IMR-90 (cell line): ENCODE data around the gene WASHC4. TPM values are rescaled to one million over a fixed set of nuclear protein-coding genes. Genes with fewer than 3 reads are reported as not detected.

Source experiments
- ATAC-seq: fragments of 200-7000 bp; cut with Tn5 transposase; 2 replicates; pipeline ENCODE4 v1.9.1; 2020; ENCODE audit warnings: low read depth, mild to moderate bottlenecking, moderate library complexity
- BruUV-seq: library from RNA; stranded (reverse); fragments of 400-500 nt; replicated peaks from 2 replicates; lab custom pipeline; 2021; lab: Mats Ljungman, UMichigan
- CTCF ChIA-PET: fragments of 300-600 bp; formaldehyde crosslinking; extraction: SDS; loops from one replicate; lab custom pipeline; 2021; ENCODE audit warnings: antibody characterized with exemption; lab: Yijun Ruan, JAX
- POLR2A ChIA-PET: fragments of 300-600 bp; sonication (Branson Sonifier 250); formaldehyde crosslinking; loops from one replicate; lab custom pipeline; 2022; ENCODE audit warnings: antibody characterized with exemption; ENCODE audit not compliant: unreplicated experiment; lab: Charles Lee
- DNase-seq: peaks from one replicate; pipeline ENCODE4 v3.0.0; 2013
- H2AFZ ChIP-seq: replicated peaks from 2 replicates; pipeline ENCODE3; 2013; ENCODE audit warnings: low read length, mild to moderate bottlenecking; ENCODE audit not compliant: poor library complexity
- H2AK5ac ChIP-seq: 2 replicates; pipeline ENCODE4 v1.6.1; 2013; ENCODE audit warnings: low read depth, low read length, inconsistent platforms
- H2AK9ac ChIP-seq: replicated peaks from 2 replicates; pipeline ENCODE3; 2013; ENCODE audit warnings: mild to moderate bottlenecking, low read depth, low read length, moderate library complexity; ENCODE audit not compliant: poor library complexity
- H2BK120ac ChIP-seq: 2 replicates; pipeline ENCODE4 v1.6.1; 2013; ENCODE audit warnings: low read depth, low read length, inconsistent platforms
- H2BK15ac ChIP-seq: 3 replicates; pipeline ENCODE4 v1.6.1; 2013; ENCODE audit warnings: low read depth, low read length, inconsistent platforms
- H2BK20ac ChIP-seq: 2 replicates; pipeline ENCODE4 v1.6.1; 2013; ENCODE audit warnings: low read depth, mild to moderate bottlenecking, inconsistent platforms, low read length, moderate library complexity
- H2BK5ac ChIP-seq: 2 replicates; pipeline ENCODE4 v1.6.1; 2013; ENCODE audit warnings: mild to moderate bottlenecking, low read depth, low read length, inconsistent platforms; ENCODE audit not compliant: poor library complexity, severe bottlenecking
- H3K14ac ChIP-seq: replicated peaks from 2 replicates; pipeline ENCODE4 v1.6.1; 2013; ENCODE audit warnings: low read depth, low read length, inconsistent platforms
- H3K18ac ChIP-seq: 2 replicates; pipeline ENCODE4 v1.6.1; 2013; ENCODE audit warnings: low read depth, low read length, control low read depth
- H3K23ac ChIP-seq: 2 replicates; pipeline ENCODE4 v1.6.1; 2013; ENCODE audit warnings: low read depth, low read length, inconsistent platforms
- H3K27ac ChIP-seq: 2 replicates; pipeline ENCODE4 v1.5.1; 2013; ENCODE audit warnings: mild to moderate bottlenecking, control low read depth, low read length; ENCODE audit not compliant: insufficient read depth
- H3K27me3 ChIP-seq: 2 replicates; pipeline ENCODE4 v1.6.1; 2013; ENCODE audit warnings: low read length; ENCODE audit not compliant: control insufficient read depth, insufficient read depth
- H3K36me3 ChIP-seq: 2 replicates; pipeline ENCODE4 v1.6.1; 2013; ENCODE audit warnings: low read length, mixed read lengths; ENCODE audit not compliant: control insufficient read depth, insufficient read depth
- H3K4ac ChIP-seq: 2 replicates; pipeline ENCODE4 v1.6.1; 2013; ENCODE audit warnings: low read depth, low read length, inconsistent platforms
- H3K4me1 ChIP-seq: 2 replicates; pipeline ENCODE4 v1.6.1; 2013; ENCODE audit warnings: low read length, mixed read lengths; ENCODE audit not compliant: control insufficient read depth, insufficient read depth
- H3K4me2 ChIP-seq: 2 replicates; pipeline ENCODE4 v1.6.1; 2013; ENCODE audit warnings: low read depth, mild to moderate bottlenecking, control low read depth, low read length, moderate library complexity
- H3K4me3 ChIP-seq: 2 replicates; pipeline ENCODE4 v1.5.1; 2013; ENCODE audit warnings: low read depth, mild to moderate bottlenecking, control low read depth, low read length, moderate library complexity; ENCODE audit not compliant: insufficient read depth
- H3K56ac ChIP-seq: 2 replicates; pipeline ENCODE4 v1.6.1; 2013; ENCODE audit warnings: low read length, inconsistent platforms; ENCODE audit not compliant: insufficient read depth; ENCODE audit errors: extremely low read depth
- H3K79me1 ChIP-seq, 2 experiments: 2 replicates each; pipeline ENCODE4 v1.6.1; 2013; ENCODE audit warnings: low read length in 2 of 2, inconsistent platforms in 1 of 2, low read depth in 1 of 2
- H3K9ac ChIP-seq: 2 replicates; pipeline ENCODE4 v1.6.1; 2013; ENCODE audit warnings: low read depth, low read length, control low read depth
- H3K9me1 ChIP-seq: 2 replicates; pipeline ENCODE4 v1.6.1; 2013; ENCODE audit warnings: low read length, inconsistent platforms; ENCODE audit not compliant: insufficient read depth
- H3K9me3 ChIP-seq: 2 replicates; pipeline ENCODE4 v1.6.1; 2013; ENCODE audit warnings: low read length; ENCODE audit not compliant: control insufficient read depth, insufficient read depth
- H4K20me1 ChIP-seq: 2 replicates; pipeline ENCODE4 v1.6.1; 2013; ENCODE audit warnings: low read length, inconsistent platforms; ENCODE audit not compliant: insufficient read depth
- H4K5ac ChIP-seq: 2 replicates; pipeline ENCODE4 v1.6.1; 2013; ENCODE audit warnings: mild to moderate bottlenecking, low read depth, low read length, control low read depth
- H4K8ac ChIP-seq, 2 experiments: 2 replicates each; pipeline ENCODE4 v1.6.1; 2013; ENCODE audit warnings: low read depth in 2 of 2, low read length in 2 of 2, control low read depth in 1 of 2, inconsistent platforms in 1 of 2
- H4K91ac ChIP-seq: 2 replicates; pipeline ENCODE4 v1.6.1; 2013; ENCODE audit warnings: low read depth, low read length, inconsistent platforms; ENCODE audit not compliant: insufficient read depth
- BHLHE40 ChIP-seq: fragments of 150-350 bp; IDR thresholded peaks from 2 replicates; pipeline ENCODE4 v1.6.1; 2016; ENCODE audit warnings: mild to moderate bottlenecking, low read depth, low read length
- CEBPB ChIP-seq: IDR thresholded peaks from 2 replicates; pipeline ENCODE4 v1.6.1; 2012; ENCODE audit warnings: low read depth, low read length, improper control_type of control experiment
- CHD1 ChIP-seq: IDR thresholded peaks from 2 replicates; pipeline ENCODE4 v1.6.1; 2012; ENCODE audit warnings: low read depth, low read length, improper control_type of control experiment
- CTCF ChIP-seq: conservative IDR thresholded peaks from 2 replicates; pipeline ENCODE4 v1.5.1; 2012; ENCODE audit warnings: mild to moderate bottlenecking, low read depth, low read length, improper control_type of control experiment
- FOS ChIP-seq: fragments of 150-350 bp; IDR thresholded peaks from 2 replicates; pipeline ENCODE4 v1.6.1; 2016; ENCODE audit warnings: low read depth, low read length
- MAFK ChIP-seq: IDR thresholded peaks from 2 replicates; pipeline ENCODE4 v1.6.1; 2012; ENCODE audit warnings: low read depth, low read length, improper control_type of control experiment
- MAZ ChIP-seq: IDR thresholded peaks from 2 replicates; pipeline ENCODE4 v1.6.1; 2012; ENCODE audit warnings: low read depth, mild to moderate bottlenecking, low read length, improper control_type of control experiment, moderate library complexity, borderline replicate concordance
- MXI1 ChIP-seq: IDR thresholded peaks from 2 replicates; pipeline ENCODE4 v1.6.1; 2012; ENCODE audit warnings: low read depth, mild to moderate bottlenecking, low read length, moderate library complexity, borderline replicate concordance
- NFE2L2 ChIP-seq: fragments of 150-350 bp; IDR thresholded peaks from 2 replicates; pipeline ENCODE4 v1.6.1; 2016; ENCODE audit warnings: low read depth, mild to moderate bottlenecking, low read length
- POLR2A ChIP-seq: IDR thresholded peaks from 2 replicates; pipeline ENCODE4 v1.6.1; 2012; ENCODE audit warnings: mild to moderate bottlenecking, low read depth, low read length
- RAD21 ChIP-seq: IDR thresholded peaks from 2 replicates; pipeline ENCODE4 v1.6.1; 2012; ENCODE audit warnings: low read length, improper control_type of control experiment
- RCOR1 ChIP-seq: IDR thresholded peaks from 2 replicates; pipeline ENCODE4 v1.6.1; 2012; ENCODE audit warnings: mild to moderate bottlenecking, low read length, improper control_type of control experiment; ENCODE audit not compliant: insufficient replicate concordance
- RFX5 ChIP-seq: IDR thresholded peaks from 2 replicates; pipeline ENCODE4 v1.8.0; 2012; ENCODE audit warnings: low read depth, mild to moderate bottlenecking, low read length, moderate library complexity
- SMC3 ChIP-seq: fragments of 150-350 bp; IDR thresholded peaks from 2 replicates; pipeline ENCODE4 v1.6.1; 2016; ENCODE audit warnings: low read depth, mild to moderate bottlenecking, antibody characterized with exemption, low read length, moderate library complexity
- USF2 ChIP-seq: fragments of 150-350 bp; IDR thresholded peaks from 2 replicates; pipeline ENCODE4 v1.6.1; 2017; ENCODE audit warnings: mild to moderate bottlenecking, antibody characterized with exemption, low read length, low read depth
- WGBS, 2 experiments: methylation state at CpG; one replicate each; pipeline versions ENCODE4 v1.1.5 to v1.1.7; 2013; ENCODE audit warnings: missing lambda C conversion rate in 2 of 2; ENCODE audit not compliant: insufficient read length in 1 of 2; ENCODE audit errors: extremely low coverage in 2 of 2; 5-methylcytosine and 5-hydroxymethylcytosine counted together
- dilution Hi-C: fragments of 300-500 bp; cut with HindIII; formaldehyde crosslinking; loops from one replicate; pipeline ENCODE4 v1.14.3; 2018; ENCODE audit warnings: low sequenced_read_pairs; ENCODE audit not compliant: unreplicated experiment
- in situ Hi-C: fragments of 300-500 bp; cut with MboI; formaldehyde crosslinking; loops from 3 replicates; pipeline ENCODE4 v1.14.3; 2019; ENCODE audit warnings: low sequenced_read_pairs, inconsistent platforms, mixed read lengths
- intact Hi-C: fragments of 100-400 bp; cut with micrococcal nuclease; formaldehyde crosslinking; loops from 2 replicates; pipeline ENCODE4 v1.10.0; 2022
- polyA plus RNA-seq, 3 experiments: library from polyadenylated mRNA; depleted of rRNA; stranded (reverse); fragments of >200 nt; gene quantifications; 2 replicates each; pipeline ENCODE4 v1.2.3, GENCODE V29; 2012; ENCODE audit warnings: low replicate concordance in 1 of 3
- total RNA-seq: library from RNA; depleted of rRNA; stranded (reverse); fragments of >200 nt; gene quantifications from 2 replicates; pipeline ENCODE4 v1.2.3, GENCODE V29; 2012
- TF ChIP-seq, protein P1 (sequence below): fragments of 150-350 bp; IDR thresholded peaks from 2 replicates; pipeline ENCODE4 v1.6.1; 2016; ENCODE audit warnings: low read depth, mild to moderate bottlenecking, low read length, moderate library complexity, borderline replicate concordance

The WASHC4 gene
- total and polyA plus RNA-seq, 2 of the 4 experiments (the other 2 are of a cell fraction) = 16.4 to 47.0 TPM

DNA sequence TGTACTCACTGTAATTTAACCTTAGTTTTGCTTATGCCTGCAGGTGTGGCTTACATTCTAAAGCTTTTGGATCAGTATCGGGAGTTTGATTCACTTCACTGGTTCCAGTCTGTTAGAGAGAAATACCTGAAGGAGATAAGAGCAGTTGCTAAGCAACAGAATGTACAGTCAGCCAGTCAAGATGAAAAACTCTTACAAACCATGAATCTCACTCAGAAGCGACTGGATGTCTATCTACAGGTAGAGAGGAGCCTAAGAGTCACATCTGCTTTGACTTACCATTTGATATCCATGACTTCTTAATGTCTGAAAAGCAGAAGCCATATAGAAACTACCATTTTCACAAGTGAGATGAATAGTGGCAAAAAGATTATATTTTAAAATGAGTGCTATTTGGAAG, 56.5 kb downstream of the WASHC4 start:
- H2BK120ac ChIP-seq = no peak overlapping the region
- no peaks in the 10 kb centered on the region for H3K27me3 ChIP-seq
- no peak overlapping the region for H3K23ac ChIP-seq
- no peak overlapping the region for H4K5ac ChIP-seq
- H2AK9ac ChIP-seq = no peak overlapping the region
- DNase-seq = no peak
- WGBS, 2 experiments = no CpG with 5 or more reads among the region's 2 CpGs
- in situ Hi-C loops = no loop called here
- no peak overlapping the region for H2BK20ac ChIP-seq
- H3K4me1 ChIP-seq = peaks cover 4% of the 10 kb centered on the region
- no peak overlapping the region for H4K8ac ChIP-seq
- TF ChIP-seq BHLHE40 (no peak), RCOR1 (no peak), MXI1 (no peak), CHD1 (no peak), FOS (no peak), MAFK (no peak), RFX5 (no peak), CEBPB (no peak), CTCF (no peak), MAZ (no peak), RAD21 (no peak), POLR2A (no peak), NFE2L2 (no peak), SMC3 (no peak), USF2 (no peak)
- TF ChIP-seq, protein P1, sequence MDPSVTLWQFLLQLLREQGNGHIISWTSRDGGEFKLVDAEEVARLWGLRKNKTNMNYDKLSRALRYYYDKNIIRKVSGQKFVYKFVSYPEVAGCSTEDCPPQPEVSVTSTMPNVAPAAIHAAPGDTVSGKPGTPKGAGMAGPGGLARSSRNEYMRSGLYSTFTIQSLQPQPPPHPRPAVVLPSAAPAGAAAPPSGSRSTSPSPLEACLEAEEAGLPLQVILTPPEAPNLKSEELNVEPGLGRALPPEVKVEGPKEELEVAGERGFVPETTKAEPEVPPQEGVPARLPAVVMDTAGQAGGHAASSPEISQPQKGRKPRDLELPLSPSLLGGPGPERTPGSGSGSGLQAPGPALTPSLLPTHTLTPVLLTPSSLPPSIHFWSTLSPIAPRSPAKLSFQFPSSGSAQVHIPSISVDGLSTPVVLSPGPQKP = no peak
- dilution Hi-C loops = no loop called here
- no peak overlapping the region for H3K9ac ChIP-seq
- H3K4me2 ChIP-seq = no peak overlapping the region
- H2BK5ac ChIP-seq = no peak overlapping the region
- no peak overlapping the region for H2AFZ ChIP-seq
- H3K4ac ChIP-seq = no peak overlapping the region
- no peak overlapping the region for H3K14ac ChIP-seq
- no peaks in the 10 kb centered on the region; the same call in 1 of the 2 replicates for H4K20me1 ChIP-seq
- H3K18ac ChIP-seq = no peak overlapping the region
- H3K9me3 ChIP-seq = no peaks in the 10 kb centered on the region
- CTCF ChIA-PET = no interaction called here
- no peak for ATAC-seq
- peaks cover 2% of the 10 kb centered on the region; the same call in 1 of the 2 replicates for H3K9me1 ChIP-seq
- H3K27ac ChIP-seq = no peak overlapping the region
- intact Hi-C loops = loop anchor here (2.0 to 5.0 kb wide), 2 partner anchors 15 to 37 kb away; no protein-coding TSS in a partner anchor
- H3K4me3 ChIP-seq = no peak overlapping the region
- BruUV-seq = no TSS peak
- no peak overlapping the region for H4K91ac ChIP-seq
- H3K79me1 ChIP-seq = peaks cover 0 to 10% of the 10 kb centered on the region in 2 experiments; a peak in 1 of 4 replicates
- no peak overlapping the region for H2BK15ac ChIP-seq
- no peak overlapping the region for H3K56ac ChIP-seq
- H3K36me3 ChIP-seq = peaks cover 34% of the 10 kb centered on the region
- no peak overlapping the region for H2AK5ac ChIP-seq
- POLR2A ChIA-PET = interaction anchor here (0.6 kb wide), 1 partner anchor 16 kb away, joined by 4 read pairs; no protein-coding TSS in a partner anchor
